HG02973 (cell line): ENCODE measurements around the gene MTUS2.
"Not testable (repeated sequence)": the region's sequence is repeated elsewhere in the genome, so short reads cannot be mapped to it uniquely, and the experiment has no call there.

ENCODE experiments used
- ATAC-seq: cut with Tn5 transposase; IDR thresholded peaks from one replicate; pipeline ENCODE4 v1.9.1; 2021; ENCODE audit warnings: moderate library complexity; ENCODE audit not compliant: unreplicated experiment

Gene MTUS2

DNA sequence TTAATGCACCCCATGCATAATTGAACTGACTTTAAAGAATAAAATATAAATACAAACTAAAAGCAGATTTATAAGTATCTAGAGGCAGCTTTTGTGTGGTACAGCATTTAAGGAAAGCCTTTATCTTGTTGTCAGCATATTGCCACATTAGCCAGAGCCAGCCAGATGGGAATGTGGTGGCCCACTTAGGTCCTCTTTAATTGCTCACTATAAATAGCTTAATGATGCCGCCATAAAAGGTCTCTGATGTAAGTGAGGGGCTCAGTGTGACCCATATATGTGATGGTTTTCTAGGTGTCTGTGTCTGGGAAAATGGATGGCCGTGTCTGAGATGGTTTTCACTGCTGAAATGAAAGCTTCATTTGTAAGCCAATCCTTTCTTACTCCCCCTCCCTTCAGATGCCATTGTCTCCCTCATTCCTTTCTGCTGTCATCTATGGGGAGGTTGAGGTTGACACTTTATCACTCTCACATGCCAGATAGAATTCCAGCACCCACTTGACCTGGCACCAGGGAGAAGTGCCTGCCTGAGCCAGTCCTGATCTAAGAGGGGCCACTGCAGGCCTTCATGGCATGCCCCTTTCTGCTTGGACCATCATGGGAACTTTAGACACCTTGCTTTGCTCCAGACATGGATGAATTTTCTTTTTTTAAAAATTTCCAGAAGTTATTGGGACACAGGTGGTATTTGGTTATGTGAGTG lies 135.3 kb downstream of the MTUS2 start:
- ATAC-seq, result no peak

DNA sequence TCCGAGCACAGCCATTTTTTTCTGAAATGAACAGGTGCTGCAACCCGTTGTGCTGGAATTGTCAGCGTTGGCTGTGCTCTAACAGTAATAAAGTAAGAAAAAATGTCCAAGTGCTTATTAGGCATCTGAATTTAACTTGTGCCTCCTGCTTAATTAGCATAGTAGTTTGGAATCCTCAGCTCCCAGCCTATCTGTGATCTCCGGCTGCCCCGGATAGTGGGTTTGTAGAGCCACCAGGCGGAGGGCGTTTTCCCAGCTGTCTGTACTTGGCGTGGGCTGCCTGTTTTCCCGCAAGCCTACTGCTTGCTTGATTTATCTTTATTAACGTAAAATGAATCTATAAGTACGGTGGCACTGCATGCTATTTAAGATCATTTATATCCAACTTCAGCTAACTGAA lies 137.9 kb downstream of the MTUS2 start:
- ATAC-seq, result no peak

DNA sequence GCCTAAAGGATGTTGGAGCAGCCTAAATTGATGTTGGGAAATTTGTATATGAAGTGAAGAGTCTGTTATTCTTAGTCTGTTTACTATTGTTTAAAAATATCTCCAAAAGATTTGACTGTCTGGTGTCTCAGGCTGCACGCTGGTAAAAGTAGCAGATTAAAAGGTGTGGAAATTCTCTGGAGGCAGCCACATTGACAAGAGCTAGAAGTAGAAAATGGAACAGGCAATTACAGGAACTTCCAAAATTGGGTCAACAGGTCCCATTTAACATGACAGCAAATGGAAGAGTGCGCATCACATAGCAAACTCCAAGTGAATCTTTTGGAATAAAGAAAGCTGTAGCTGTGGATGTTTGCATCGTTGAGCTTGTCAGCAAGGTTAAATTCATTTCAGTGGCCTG lies 138.3 kb downstream of the MTUS2 start:
- ATAC-seq, result no peak

DNA sequence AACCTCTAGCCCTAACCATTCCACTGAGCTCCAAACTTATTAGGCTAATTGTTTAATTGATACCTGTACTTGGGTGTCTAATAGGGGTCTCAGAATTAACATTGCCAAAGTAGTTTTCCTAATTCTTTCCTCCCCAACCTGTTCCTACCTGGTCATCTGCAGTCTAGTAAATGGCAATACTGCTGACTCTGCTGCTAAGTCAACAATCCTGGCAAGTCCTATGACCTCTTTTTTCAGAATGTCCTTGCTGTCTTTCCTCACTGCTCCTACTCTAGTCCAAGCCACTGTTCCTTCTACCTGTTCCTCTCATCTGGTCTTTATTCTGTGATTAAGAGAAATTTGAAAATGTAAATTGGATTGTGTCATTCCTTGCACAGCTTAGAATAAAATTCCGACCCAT lies 143.9 kb downstream of the MTUS2 start:
- no peak for ATAC-seq

DNA sequence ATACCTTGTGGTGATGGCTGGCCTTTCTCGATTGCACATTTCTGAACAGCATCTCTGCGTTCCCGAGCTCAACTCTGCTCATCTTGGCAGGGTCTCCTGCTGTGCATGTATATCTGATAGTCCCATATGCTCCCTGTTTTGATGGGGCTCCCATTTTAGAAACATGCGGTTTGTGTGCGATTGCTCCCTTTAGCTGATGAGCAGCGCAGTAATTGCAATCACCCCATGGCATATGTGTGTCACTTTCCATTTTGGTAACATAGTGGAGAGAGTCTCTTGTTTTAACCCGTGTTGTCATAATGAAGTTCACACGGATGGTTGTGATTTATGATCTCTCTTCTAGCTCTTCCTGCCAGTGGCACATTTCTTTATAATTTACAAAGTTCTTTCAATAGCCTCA lies 144.7 kb downstream of the MTUS2 start:
- no peak for ATAC-seq

DNA sequence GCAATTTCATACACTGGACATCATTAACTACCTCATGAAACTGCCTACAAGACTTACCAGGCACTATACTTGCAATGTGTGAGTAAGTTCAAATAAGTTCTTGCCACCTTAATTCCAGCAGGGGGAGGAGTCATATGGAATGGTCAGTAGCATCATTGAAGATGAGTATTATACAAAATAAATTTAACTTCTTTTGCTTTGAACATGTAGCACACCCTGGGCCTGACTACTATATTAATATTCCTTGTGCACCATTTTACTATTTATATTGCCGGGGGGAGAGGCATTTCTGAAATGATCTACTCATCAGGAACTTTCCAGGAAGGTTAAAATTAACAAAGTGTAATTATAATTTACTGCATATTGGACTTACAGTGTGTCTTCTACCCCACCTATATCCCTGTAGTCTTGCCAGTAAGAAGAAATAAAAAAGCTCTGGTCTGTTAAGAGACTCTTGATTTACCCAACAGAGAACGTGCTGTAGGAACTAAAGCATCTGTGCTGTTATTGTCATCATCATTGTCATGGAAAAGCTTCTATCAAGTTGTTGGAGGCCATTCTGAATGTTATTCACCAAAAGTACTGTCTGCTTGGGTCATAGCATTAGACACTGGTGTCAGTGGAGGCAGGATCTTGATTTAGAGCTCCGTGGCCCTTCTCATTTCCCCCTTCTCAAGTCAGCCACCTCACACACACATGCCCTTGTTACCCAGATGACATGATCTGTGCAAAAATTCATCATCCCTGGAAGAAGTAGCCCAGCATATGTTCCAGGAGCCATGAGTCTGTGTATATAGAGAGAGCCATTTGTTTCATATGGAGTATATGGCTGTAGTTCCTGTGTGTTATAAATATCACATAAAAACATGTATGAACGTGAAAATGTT lies 147.1 kb downstream of the MTUS2 start:
- ATAC-seq, result no peak

DNA sequence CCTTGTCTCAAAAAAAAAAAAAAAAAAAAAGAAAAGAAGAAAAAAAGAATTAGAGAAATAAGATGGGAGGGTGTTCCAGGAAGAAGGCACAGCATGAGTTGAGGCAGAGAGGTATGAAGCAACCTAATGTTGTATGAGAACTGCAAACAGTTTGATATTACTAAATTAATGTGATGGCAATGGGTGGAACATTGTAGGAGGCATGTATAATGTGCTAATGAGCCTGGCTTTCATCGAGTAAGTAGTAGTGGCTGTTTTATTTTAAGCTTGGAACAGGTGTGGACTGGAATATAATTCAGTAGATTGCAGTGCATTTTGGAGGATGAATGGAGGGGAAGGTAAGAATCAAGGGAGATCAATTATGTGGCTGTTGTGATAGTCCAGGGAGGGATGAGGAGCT lies 156.1 kb downstream of the MTUS2 start:
- ATAC-seq, result no peak

DNA sequence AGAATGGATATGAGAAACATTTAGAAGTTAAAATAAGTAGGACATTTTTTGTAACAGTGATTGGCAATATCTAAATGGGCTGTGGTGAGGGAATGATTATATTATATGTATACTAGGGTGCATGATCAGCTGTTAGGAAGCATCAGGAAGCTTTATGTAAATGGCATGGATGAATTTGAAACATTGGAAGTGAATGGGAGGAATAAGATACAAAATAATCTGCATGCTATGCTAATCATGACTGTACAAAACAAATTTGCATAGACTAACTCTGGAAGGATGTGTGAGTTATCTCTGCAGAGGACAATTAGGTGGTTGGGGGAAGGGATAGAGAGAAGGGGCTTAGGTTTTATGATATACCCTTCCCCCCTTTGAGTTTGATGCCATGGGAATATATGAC lies 156.5 kb downstream of the MTUS2 start:
- no peak for ATAC-seq

DNA sequence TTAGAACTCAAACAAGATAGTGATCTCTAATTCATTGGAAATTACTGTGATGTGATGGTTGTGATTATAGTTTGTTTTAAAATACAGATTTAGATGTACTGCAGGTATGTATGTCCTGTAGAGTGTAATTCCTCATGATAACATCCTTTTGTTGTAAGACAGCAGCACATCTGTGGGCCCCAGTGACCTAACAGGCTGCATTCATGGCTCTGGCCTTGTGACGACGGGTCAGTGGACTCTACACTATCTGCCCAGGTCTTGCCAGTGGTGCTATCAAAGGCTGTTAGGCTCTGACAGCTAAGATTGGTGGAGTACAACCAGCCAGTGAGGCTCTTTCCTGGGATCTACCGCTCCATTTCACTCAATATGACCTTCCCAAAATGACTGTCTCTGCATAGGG lies 158.4 kb downstream of the MTUS2 start:
- ATAC-seq, result no peak

DNA sequence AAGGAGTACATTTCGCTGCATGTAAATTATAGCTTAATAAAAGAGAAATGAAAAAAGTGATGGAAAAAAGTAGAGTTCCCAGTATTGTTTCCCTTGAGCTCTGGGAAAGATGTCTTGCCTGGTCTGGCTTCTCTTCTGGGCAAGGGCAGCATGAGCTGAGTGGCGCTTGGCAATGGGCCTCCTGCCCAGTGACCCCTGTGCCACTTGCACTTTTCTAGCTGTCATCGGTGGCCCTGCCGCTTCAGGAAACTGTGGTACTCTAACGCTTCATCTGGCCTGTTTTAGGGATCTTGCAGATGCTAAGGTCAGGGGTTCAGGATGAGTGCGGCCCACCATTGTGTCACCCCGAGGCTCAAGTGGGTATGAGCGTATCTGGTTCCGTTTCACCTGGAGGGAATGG lies 161.4 kb downstream of the MTUS2 start:
- no peak for ATAC-seq

DNA sequence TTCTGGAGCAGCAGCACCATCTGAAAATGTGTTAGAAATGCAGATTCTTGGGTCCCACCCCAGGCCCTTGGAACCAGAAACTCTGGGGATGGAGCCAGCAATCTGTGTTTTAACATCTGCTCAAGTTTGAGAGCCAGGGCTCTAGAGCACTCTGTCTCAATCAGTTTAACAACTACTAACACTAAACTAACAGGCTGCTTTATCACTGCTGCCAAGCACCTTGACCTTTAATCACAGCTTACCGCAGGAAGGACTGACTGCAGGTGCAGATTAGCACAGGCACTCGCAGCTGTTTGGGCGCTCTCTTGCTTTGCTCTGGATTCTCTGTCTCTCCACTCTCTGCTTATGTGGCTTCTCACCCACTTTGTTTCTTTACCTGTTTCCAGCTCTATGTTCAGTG lies 163.5 kb downstream of the MTUS2 start:
- ATAC-seq, result no peak

DNA sequence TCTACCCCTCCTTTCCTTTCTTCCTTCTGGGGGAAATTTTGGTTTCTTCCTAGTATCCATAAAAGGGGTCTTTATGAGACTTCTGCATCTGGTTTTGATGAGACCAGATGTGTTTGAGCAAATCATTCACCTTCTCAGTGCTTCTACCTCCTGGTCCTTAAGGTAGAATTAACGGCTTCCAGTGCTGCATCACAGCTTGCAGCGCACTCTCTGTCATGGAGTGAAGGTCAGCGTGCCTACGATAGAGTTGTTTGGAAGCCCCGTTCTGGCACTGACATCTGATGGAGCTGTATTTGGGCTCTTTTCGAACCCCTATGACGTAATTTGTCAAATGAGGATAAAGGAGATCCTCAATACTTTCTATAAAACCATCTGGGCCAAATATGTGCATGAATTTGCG lies 164.2 kb downstream of the MTUS2 start:
- no peak for ATAC-seq

DNA sequence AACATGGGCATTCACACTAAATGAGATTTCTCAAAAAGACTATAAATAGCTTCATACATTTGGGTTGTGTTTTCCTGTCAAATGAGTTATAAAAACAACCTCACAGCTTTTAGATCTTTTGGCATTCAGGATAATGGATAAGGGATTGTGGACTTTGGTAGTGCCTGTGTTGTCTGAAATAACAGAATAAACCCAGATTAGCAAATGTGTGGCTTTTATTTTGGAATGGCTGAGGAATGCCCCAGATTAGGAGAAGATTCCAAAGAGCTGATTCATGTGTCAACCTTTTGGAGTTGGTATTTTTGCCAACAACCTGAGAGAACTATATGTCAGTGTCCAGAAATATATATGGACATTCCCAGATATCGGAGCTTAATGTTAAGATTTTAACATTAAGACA lies 164.7 kb downstream of the MTUS2 start:
- no peak for ATAC-seq

DNA sequence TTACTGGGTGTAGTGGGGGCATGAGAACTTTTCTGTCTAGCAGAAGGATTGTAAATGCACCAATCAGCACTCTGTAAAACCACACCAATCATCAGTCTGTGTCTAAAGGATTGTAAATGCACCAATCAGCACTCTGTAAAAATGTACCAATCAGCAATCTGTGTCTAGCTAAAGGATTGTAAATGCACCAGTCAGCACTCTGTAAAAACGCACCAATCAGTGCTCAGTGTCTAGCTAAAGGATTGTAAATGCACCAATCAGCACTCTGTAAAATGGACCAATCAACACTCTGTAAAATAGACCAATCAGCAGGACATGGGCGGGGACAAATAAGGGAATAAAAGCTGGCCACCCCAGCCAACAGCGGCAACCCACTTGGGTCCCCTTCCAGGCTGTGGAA lies 170.2 kb downstream of the MTUS2 start:
- ATAC-seq, result not testable (repeated sequence)

DNA sequence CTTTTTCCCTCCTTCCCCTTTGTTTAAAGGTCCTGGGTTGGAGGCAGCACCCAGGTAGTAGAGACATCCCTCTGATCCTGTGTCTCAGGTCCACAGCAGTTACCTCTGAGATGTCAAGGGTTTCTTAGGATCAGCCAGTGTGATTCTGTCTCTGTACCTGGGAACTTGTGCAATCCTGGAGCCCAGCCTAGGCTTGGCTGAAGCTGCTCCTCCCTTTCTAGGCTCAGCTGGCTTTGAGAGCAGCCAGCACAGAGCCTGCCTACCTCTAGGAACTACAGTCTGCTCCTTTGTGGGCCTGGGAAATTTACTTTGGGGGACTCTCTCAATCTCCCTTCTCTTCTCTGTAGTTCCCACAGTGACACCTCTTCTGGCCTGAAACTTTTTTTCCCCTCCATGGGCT lies 171.6 kb downstream of the MTUS2 start:
- no peak for ATAC-seq

DNA sequence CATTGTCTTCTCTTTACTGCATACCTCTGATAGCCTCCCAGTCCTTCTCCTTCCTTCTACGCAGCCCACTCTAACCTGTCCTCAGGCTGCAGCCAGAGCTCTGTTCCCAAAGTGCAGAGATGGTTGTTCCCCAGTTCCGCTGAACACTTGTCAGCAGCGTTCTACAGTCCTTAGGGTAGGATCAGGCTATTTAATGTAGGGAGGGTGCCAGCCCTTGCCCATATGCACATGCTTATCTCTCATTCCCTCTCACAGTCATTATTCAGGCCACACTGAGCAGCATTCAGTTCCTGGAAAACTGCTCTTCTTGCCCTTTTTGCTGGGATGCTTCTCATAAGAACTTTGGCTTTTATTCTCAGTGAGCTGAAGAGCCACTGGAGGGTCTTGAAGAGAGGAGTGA lies 180.7 kb downstream of the MTUS2 start:
- no peak for ATAC-seq

DNA sequence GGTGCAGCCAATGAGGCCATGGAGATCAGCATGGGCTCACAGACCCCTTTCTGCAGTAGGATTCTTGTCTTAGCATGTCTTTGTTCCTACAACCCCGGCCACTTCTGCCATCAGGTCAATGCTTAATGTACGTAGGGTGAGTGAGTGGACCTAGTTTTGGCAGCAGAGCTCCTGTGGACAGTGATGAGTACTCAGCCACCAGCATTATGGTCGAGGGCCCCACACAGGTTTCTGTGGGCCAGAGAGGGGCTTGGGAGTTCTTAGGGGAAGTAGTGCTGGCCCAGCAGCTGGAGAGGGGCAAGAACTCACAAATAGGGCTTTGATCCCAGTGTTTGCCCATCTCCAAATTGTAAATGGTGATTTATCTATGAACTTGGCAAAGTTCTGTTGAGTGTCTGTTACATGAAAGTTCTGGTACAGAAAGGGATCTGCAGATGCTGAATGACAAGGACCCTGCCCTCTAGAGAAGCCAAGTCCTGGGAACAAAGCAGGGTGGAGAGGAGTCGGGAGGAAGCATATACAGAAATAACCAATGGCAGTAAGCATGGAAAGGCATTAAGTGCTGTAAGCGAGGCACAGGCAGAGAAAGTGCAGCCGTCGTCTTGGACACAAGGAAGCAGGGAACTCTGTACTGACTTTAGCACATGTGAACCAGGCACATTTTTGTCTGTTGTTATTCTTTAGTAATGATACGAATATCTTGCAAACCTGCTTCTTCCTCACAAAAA lies 185.1 kb downstream of the MTUS2 start:
- no peak for ATAC-seq

DNA sequence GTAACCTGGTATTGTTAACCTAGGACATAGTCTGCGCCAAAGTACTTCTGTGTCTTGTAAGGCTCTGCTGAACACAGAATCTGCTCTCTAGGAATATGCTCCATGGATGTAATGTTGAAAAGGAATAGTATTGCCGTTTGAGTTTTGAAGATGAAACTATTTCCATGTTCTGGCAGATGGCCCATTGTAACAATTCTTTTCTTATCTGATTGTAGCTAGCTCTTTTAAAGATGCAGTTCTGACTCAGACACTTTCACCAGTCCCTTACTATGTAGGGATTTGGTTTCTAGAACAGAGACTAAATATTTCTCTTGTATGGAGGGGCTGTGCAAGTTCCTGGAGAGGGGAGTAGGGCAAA lies 185.6 kb downstream of the MTUS2 start:
- no peak for ATAC-seq

DNA sequence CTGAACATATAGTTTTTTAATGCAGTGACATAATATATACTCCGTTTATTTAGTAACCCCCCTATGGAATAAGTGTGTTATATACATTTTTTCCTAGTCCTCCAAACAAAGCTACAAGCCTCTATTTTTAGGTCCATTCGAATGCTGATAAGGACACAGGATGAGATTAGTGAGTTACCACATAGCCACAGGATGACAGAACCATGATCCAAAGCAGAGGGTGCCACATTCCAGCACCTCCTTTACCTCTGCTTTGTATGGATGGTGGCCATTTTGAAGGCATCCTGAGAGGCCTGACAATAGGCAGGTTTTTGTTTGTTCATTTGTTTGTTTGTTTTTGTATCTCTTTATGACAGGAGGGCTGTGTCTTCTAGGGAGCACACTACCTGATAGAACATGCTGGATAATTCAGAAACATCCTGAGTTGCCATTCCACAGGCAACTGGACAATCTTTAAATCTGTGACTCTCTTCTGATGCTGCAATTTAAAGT lies 186.3 kb downstream of the MTUS2 start:
- ATAC-seq, result no peak

DNA sequence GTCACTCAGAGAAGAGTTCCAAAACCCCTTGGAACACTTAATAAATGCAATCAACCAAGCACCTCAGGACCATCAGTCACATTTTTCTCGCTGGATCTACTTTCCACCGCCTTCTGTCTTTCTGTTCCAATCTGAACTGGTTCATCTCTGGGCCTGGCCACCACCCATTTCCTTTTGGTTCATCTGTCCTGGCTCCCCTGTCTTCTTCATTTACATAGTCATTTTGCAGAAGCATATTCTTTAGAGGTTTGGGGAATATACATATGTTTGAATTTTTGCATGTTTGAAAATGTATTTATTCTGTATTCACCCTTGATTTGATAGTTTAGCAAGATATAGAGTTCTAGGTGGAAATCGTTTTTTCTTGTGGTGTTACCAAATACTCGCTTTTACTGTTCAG lies 188.2 kb downstream of the MTUS2 start:
- ATAC-seq, result no peak

DNA sequence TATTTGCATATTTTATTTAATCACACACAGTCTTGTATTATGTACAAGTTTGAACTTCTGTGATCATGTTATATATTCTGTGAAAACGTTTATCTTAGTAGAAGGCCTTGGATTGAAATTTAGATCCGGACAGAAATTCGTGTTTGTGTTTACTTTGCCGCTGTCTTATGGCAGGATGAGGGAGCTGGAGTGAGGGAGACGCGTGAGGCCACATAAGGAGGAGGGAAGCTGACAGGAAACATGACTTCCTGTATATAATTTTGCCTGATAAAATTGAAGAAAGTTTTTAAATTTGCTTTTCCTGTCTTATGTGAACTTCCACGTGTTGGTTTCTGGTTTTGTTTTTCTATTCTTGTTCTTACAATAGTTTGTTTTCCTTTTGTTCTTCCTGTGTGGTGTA lies 200.2 kb downstream of the MTUS2 start:
- no peak for ATAC-seq

DNA sequence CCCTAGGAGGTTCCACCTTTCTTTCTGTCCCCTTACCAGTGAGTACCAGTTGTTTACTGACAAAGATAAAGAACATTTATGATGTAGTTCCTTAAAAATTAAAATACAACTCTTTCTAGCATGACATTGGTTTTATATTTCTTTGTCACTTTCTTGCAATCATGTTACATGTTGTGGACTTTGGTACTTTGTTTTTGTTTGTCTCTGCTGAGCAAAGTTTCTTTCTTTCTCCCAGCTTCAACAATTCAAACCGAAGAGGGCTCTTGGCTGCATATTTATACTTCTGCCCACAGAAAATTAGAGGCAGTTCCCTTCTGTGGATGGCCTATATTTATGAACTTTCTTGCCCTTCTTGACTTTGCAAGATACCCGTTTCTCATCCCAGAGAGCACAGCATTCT lies 201.2 kb downstream of the MTUS2 start:
- no peak for ATAC-seq
